ENCODE data around the gene KIF16B.

DNA sequence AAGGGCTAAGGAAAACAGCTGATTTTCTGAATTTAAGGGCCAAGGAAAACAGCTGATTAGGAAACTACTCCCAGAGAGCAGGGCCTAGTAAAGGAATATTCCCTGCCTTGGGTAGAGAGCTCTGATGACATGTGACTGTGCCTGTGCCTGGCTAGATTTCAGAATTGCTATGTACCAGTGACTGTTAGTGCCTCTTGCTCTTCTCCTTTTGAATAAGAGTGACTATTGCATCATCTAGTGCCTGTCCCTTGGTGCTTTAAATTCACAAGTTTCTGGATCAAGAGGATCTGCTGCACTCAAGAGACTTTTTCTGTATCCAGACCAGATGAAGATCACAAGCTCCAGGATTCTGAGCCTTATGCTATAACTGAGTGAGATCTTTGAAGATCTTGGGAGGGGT is 332.9 kb downstream of the KIF16B start:
- TF ChIP-seq, protein P1, sequence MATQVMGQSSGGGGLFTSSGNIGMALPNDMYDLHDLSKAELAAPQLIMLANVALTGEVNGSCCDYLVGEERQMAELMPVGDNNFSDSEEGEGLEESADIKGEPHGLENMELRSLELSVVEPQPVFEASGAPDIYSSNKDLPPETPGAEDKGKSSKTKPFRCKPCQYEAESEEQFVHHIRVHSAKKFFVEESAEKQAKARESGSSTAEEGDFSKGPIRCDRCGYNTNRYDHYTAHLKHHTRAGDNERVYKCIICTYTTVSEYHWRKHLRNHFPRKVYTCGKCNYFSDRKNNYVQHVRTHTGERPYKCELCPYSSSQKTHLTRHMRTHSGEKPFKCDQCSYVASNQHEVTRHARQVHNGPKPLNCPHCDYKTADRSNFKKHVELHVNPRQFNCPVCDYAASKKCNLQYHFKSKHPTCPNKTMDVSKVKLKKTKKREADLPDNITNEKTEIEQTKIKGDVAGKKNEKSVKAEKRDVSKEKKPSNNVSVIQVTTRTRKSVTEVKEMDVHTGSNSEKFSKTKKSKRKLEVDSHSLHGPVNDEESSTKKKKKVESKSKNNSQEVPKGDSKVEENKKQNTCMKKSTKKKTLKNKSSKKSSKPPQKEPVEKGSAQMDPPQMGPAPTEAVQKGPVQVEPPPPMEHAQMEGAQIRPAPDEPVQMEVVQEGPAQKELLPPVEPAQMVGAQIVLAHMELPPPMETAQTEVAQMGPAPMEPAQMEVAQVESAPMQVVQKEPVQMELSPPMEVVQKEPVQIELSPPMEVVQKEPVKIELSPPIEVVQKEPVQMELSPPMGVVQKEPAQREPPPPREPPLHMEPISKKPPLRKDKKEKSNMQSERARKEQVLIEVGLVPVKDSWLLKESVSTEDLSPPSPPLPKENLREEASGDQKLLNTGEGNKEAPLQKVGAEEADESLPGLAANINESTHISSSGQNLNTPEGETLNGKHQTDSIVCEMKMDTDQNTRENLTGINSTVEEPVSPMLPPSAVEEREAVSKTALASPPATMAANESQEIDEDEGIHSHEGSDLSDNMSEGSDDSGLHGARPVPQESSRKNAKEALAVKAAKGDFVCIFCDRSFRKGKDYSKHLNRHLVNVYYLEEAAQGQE (tag by site-specific recombination; IDR thresholded peaks at IDR 0.05): no peak
- TF ChIP-seq WT1 (tag by site-specific recombination; IDR thresholded peaks at IDR 0.05) (no peak), ZNF629 (tag by site-specific recombination; IDR thresholded peaks at IDR 0.05) (no peak), ZSCAN16 (tag by site-specific recombination; IDR thresholded peaks at IDR 0.05) (no peak), GLI2 (tag by site-specific recombination; IDR thresholded peaks at IDR 0.05; ENCODE audit: borderline replicate concordance, low read depth) (no peak), ZNF837 (tag by site-specific recombination; IDR thresholded peaks at IDR 0.05) (no peak), ZNF146 (tag by site-specific recombination; IDR thresholded peaks at IDR 0.05) (no peak), ZFP37 (tag by site-specific recombination; IDR thresholded peaks at IDR 0.05) (no peak), YY1 (tag by site-specific recombination; IDR thresholded peaks at IDR 0.05) (no peak), ZNF302 (tag by site-specific recombination; IDR thresholded peaks at IDR 0.05; ENCODE audit: low read depth) (no peak), ZNF621 (tag by site-specific recombination; IDR thresholded peaks at IDR 0.05) (no peak)
- TF ChIP-seq, protein P2, sequence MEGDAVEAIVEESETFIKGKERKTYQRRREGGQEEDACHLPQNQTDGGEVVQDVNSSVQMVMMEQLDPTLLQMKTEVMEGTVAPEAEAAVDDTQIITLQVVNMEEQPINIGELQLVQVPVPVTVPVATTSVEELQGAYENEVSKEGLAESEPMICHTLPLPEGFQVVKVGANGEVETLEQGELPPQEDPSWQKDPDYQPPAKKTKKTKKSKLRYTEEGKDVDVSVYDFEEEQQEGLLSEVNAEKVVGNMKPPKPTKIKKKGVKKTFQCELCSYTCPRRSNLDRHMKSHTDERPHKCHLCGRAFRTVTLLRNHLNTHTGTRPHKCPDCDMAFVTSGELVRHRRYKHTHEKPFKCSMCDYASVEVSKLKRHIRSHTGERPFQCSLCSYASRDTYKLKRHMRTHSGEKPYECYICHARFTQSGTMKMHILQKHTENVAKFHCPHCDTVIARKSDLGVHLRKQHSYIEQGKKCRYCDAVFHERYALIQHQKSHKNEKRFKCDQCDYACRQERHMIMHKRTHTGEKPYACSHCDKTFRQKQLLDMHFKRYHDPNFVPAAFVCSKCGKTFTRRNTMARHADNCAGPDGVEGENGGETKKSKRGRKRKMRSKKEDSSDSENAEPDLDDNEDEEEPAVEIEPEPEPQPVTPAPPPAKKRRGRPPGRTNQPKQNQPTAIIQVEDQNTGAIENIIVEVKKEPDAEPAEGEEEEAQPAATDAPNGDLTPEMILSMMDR (tag by site-specific recombination; IDR thresholded peaks at IDR 0.05): no peak
- TF ChIP-seq, protein P3, sequence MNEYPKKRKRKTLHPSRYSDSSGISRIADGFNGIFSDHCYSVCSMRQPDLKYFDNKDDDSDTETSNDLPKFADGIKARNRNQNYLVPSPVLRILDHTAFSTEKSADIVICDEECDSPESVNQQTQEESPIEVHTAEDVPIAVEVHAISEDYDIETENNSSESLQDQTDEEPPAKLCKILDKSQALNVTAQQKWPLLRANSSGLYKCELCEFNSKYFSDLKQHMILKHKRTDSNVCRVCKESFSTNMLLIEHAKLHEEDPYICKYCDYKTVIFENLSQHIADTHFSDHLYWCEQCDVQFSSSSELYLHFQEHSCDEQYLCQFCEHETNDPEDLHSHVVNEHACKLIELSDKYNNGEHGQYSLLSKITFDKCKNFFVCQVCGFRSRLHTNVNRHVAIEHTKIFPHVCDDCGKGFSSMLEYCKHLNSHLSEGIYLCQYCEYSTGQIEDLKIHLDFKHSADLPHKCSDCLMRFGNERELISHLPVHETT (tag by site-specific recombination; IDR thresholded peaks at IDR 0.05): no peak
- TF ChIP-seq, protein P4, sequence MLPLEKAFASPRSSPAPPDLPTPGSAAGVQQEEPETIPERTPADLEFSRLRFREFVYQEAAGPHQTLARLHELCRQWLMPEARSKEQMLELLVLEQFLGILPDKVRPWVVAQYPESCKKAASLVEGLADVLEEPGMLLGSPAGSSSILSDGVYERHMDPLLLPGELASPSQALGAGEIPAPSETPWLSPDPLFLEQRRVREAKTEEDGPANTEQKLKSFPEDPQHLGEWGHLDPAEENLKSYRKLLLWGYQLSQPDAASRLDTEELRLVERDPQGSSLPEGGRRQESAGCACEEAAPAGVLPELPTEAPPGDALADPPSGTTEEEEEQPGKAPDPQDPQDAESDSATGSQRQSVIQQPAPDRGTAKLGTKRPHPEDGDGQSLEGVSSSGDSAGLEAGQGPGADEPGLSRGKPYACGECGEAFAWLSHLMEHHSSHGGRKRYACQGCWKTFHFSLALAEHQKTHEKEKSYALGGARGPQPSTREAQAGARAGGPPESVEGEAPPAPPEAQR (tag by site-specific recombination; IDR thresholded peaks at IDR 0.05): no peak

Data from HEK293 (cell line).